MM.1S (cell line): ENCODE data around the gene NFATC1.

ENCODE experiments used
- DNase-seq: peaks from one replicate; pipeline ENCODE4 v3.0.0-alpha.2; 2015
- H2AFZ ChIP-seq: fragments of 300-600 bp; sonication (generic); 2 replicates; pipeline ENCODE4 v1.6.0; 2016; ENCODE audit warnings: antibody characterized with exemption, low read length
- H3F3A ChIP-seq: fragments of 300-600 bp; sonication (generic); 2 replicates; pipeline ENCODE4 v1.6.1; 2016; ENCODE audit warnings: mild to moderate bottlenecking, antibody characterized with exemption, low read length, moderate library complexity, mixed read lengths; ENCODE audit not compliant: insufficient read depth
- H3K27ac ChIP-seq: fragments of 300-600 bp; sonication (generic); 2 replicates; pipeline ENCODE4 v1.5.1; 2016; ENCODE audit warnings: mild to moderate bottlenecking, low read length
- H3K27me3 ChIP-seq: fragments of 300-600 bp; sonication (generic); replicated peaks from 2 replicates; pipeline ENCODE4 v1.6.0; 2016; ENCODE audit warnings: low read length; ENCODE audit not compliant: insufficient read depth
- H3K36me3 ChIP-seq: fragments of 300-600 bp; sonication (generic); replicated peaks from 2 replicates; pipeline ENCODE4 v1.6.1; 2016; ENCODE audit warnings: mild to moderate bottlenecking, low read length, mixed read lengths; ENCODE audit not compliant: insufficient read depth
- H3K4me1 ChIP-seq: fragments of 300-600 bp; sonication (generic); 2 replicates; pipeline ENCODE4 v1.6.1; 2016; ENCODE audit warnings: low read length, mixed read lengths
- H3K4me2 ChIP-seq: fragments of 300-600 bp; sonication (generic); 2 replicates; pipeline ENCODE4 v1.6.0; 2016; ENCODE audit warnings: low read depth, low read length
- H3K4me3 ChIP-seq: fragments of 300-600 bp; sonication (generic); 2 replicates; pipeline ENCODE4 v1.5.1; 2016; ENCODE audit warnings: low read length, mixed read lengths
- H3K79me2 ChIP-seq: fragments of 300-600 bp; sonication (generic); 2 replicates; pipeline ENCODE4 v1.6.1; 2016; ENCODE audit warnings: mixed run types, low read length, mixed read lengths
- H3K9ac ChIP-seq: fragments of 300-600 bp; sonication (generic); 2 replicates; pipeline ENCODE4 v1.6.1; 2016; ENCODE audit warnings: low read length, mixed read lengths
- H3K9me2 ChIP-seq: fragments of 300-600 bp; sonication (generic); replicated peaks from 2 replicates; pipeline ENCODE4 v1.6.1; 2016; ENCODE audit warnings: mild to moderate bottlenecking, low read length, mixed read lengths; ENCODE audit not compliant: insufficient read depth
- H3K9me3 ChIP-seq: fragments of 300-600 bp; sonication (generic); replicated peaks from 2 replicates; pipeline ENCODE4 v1.6.1; 2016; ENCODE audit warnings: mild to moderate bottlenecking, low read length, mixed read lengths; ENCODE audit not compliant: insufficient read depth
- H4K20me1 ChIP-seq: fragments of 300-600 bp; sonication (generic); 2 replicates; pipeline ENCODE4 v1.6.1; 2016; ENCODE audit warnings: mild to moderate bottlenecking, low read length, moderate library complexity, mixed read lengths; ENCODE audit not compliant: insufficient read depth
- EZH2 ChIP-seq: fragments of 300-600 bp; sonication (generic); optimal IDR thresholded peaks from 2 replicates; pipeline ENCODE3; 2017; ENCODE audit warnings: low read depth, mild to moderate bottlenecking, antibody characterized with exemption, low read length, mixed read lengths
- EZH2phosphoT487 ChIP-seq: fragments of 300-600 bp; sonication (generic); IDR thresholded peaks from 2 replicates; pipeline ENCODE4 v1.6.1; 2018; ENCODE audit warnings: antibody characterized with exemption, low read length
- TF ChIP-seq, protein P1 (sequence below): fragments of 300-600 bp; sonication (generic); IDR thresholded peaks from 2 replicates; pipeline ENCODE4 v1.5.1; 2016; ENCODE audit warnings: antibody characterized with exemption, low read length, mixed read lengths

The NFATC1 gene

DNA sequence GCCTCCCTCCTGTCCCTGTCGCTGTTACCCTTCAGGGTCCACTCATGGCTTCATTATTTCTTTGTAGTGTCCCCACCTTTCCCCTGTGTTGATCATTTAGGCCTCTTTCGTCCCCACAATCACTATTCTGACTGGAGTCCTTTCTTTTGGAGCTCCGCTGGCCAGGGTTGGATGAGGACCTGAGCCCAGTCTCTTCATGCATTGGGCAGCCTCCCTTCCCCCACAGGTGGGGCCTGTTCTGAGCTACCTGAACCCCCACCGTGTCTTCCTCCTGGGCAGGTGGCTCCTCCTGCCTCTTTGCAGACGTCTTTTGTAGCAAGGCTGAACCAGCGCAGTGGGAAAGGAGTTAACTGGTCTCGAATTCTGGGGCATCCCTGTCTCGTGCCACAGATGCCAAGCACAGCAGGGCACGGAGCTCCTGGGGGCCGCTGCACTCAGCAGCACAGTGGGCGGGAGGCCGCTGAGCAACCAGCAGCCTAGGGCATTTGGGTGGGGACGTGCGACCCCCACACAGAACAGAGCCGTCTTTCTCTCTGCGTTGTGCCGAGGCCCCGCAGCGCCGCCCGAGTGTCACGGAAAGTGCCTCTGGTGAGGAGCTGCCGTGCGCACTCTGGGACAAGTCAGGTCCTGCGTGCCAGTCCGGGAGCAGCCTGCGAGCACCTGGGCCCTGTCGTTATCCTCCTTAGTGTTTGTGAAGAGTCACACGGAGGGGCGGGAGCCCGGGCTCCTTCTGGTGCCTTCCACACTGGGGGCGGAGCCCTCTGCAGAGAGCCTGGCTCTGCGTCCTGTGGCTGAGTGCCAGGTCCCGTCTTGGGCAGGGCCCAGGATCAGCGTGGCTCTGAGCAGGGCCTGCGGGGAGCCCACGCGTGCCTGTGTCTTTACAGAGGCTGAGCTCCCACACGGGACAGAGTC lies 130.1 kb downstream of the NFATC1 start:
- no peak overlapping the region for H3K4me2 ChIP-seq
- H2AFZ ChIP-seq: no peak overlapping the region
- H3K79me2 ChIP-seq: no peaks in the 10 kb centered on the region
- no peak overlapping the region for H3K27ac ChIP-seq
- no peaks in the 10 kb centered on the region for H3F3A ChIP-seq
- no peaks in the 10 kb centered on the region for H3K36me3 ChIP-seq
- DNase-seq: no peak
- no peaks in the 10 kb centered on the region for H3K9me2 ChIP-seq
- H4K20me1 ChIP-seq: no peaks in the 10 kb centered on the region
- no peak overlapping the region for H3K4me3 ChIP-seq
- no peak for TF ChIP-seq EZH2
- TF ChIP-seq EZH2phosphoT487: no peak
- TF ChIP-seq, protein P1, sequence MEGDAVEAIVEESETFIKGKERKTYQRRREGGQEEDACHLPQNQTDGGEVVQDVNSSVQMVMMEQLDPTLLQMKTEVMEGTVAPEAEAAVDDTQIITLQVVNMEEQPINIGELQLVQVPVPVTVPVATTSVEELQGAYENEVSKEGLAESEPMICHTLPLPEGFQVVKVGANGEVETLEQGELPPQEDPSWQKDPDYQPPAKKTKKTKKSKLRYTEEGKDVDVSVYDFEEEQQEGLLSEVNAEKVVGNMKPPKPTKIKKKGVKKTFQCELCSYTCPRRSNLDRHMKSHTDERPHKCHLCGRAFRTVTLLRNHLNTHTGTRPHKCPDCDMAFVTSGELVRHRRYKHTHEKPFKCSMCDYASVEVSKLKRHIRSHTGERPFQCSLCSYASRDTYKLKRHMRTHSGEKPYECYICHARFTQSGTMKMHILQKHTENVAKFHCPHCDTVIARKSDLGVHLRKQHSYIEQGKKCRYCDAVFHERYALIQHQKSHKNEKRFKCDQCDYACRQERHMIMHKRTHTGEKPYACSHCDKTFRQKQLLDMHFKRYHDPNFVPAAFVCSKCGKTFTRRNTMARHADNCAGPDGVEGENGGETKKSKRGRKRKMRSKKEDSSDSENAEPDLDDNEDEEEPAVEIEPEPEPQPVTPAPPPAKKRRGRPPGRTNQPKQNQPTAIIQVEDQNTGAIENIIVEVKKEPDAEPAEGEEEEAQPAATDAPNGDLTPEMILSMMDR: no peak
- H3K9me3 ChIP-seq: no peaks in the 10 kb centered on the region
- H3K27me3 ChIP-seq: no peaks in the 10 kb centered on the region
- H3K4me1 ChIP-seq: no peaks in the 10 kb centered on the region
- no peak overlapping the region for H3K9ac ChIP-seq

DNA sequence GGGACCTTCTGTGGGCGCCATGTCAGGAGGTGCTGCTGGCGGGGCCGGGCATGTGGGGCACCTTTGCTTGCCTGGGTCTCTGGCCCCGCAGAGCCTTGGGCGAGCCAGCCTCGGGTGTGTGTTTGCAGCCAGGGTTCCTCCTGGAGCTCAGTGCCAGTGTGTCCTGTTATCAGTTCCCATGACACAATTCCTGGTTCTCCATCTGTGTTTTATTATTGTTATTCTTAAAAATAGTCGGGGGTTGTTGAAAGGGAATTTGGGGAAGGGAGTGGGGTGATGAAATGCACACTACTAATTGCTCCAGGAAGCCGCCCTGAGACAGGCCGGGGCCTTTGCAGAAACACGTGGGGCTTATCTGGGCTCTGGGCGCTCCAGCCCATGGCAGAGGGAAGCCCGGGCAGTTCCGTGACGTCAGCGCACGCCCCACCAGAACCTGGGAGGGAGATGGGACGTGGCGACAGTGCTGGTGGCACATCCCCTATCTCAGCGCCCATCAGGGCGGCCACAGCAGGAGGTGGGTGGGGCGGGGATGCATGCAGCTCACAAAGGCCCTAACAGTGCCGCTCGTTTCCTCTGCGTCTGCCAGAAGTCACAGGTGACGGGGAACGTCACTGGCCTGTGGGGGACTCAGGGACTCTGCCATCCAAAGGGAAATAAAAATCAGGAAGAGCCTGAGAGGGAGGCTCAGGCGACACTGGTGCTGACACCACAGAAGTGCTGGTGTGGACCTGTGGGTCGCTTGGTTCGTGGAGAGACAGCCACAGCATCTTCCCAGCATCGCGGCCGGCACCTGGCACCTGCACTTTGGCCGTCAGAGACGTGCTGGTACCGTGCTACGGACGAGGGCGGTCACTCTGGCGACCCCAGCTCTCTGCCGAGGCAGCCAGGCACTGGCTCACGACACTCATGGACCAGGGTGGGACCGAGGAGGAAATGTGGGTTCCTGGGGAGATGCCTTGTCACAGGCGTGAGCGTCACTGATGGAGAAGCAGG lies 131.0 kb downstream of the NFATC1 start:
- no peak overlapping the region for H3K27ac ChIP-seq
- H4K20me1 ChIP-seq: no peaks in the 10 kb centered on the region
- H3F3A ChIP-seq: no peaks in the 10 kb centered on the region
- H3K4me3 ChIP-seq: no peak overlapping the region
- H3K9ac ChIP-seq: no peak overlapping the region
- H3K36me3 ChIP-seq: no peaks in the 10 kb centered on the region
- TF ChIP-seq EZH2phosphoT487: no peak
- TF ChIP-seq, protein P1: no peak
- TF ChIP-seq EZH2: no peak
- no peaks in the 10 kb centered on the region for H3K79me2 ChIP-seq
- no peaks in the 10 kb centered on the region for H3K27me3 ChIP-seq
- H2AFZ ChIP-seq: no peak overlapping the region
- H3K4me1 ChIP-seq: no peaks in the 10 kb centered on the region
- no peaks in the 10 kb centered on the region for H3K9me2 ChIP-seq
- no peak for DNase-seq
- no peak overlapping the region for H3K4me2 ChIP-seq
- H3K9me3 ChIP-seq: no peaks in the 10 kb centered on the region

DNA sequence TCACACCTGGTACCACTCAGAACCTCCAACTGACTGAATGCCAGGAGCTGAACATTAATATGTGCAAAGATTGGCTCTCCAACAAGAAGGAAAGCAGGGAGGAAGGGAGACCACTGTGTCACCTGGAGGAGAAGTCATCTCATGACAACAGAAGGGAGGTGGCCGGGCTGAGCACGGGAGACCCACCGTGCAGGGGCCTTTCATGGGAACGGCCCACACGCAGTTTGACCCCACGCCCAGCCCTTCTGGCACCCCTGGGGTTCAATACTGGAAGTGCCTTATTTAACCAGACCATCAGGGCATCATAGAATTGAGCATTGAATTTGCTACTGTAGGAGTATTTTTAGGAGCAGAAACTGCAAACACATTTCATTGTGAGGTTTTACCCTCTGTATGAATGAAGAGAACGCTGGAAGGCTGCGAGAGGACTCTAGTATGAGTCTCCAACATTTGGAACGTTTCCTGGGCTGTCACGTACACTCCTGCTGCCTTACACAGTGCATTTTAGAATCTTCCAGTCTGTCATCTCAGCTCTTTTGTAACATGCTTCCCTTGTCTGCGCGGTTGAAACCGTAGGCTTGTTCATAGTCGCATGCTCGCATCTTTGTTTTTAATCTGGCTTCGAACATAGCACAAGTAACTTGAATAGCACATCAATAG lies 132.1 kb downstream of the NFATC1 start:
- H3K9ac ChIP-seq: no peak overlapping the region
- H2AFZ ChIP-seq: no peak overlapping the region
- no peaks in the 10 kb centered on the region for H3K36me3 ChIP-seq
- DNase-seq: no peak
- no peak overlapping the region for H3K27ac ChIP-seq
- no peaks in the 10 kb centered on the region for H3K9me3 ChIP-seq
- no peak overlapping the region for H3K4me3 ChIP-seq
- H4K20me1 ChIP-seq: no peaks in the 10 kb centered on the region
- H3K79me2 ChIP-seq: no peaks in the 10 kb centered on the region
- H3K9me2 ChIP-seq: no peaks in the 10 kb centered on the region
- H3F3A ChIP-seq: no peaks in the 10 kb centered on the region
- no peaks in the 10 kb centered on the region for H3K27me3 ChIP-seq
- no peaks in the 10 kb centered on the region for H3K4me1 ChIP-seq
- H3K4me2 ChIP-seq: no peak overlapping the region
- no peak for TF ChIP-seq EZH2phosphoT487
- TF ChIP-seq, protein P1: no peak
- no peak for TF ChIP-seq EZH2
